Right lobe of liver (tissue), 6 donors: ENCODE results near the gene LRRC7. TPM values are rescaled to one million over a fixed set of nuclear protein-coding genes. Genes with fewer than 3 reads are reported as not detected.

Experiments used
- ATAC-seq, 4 donors: fragments of 200-7000 bp; cut with Tn5 transposase; one replicate each; pipeline ENCODE4 v1.9.1; 2020; ENCODE audit warnings: mild to moderate bottlenecking in 4 of 4, moderate library complexity in 4 of 4
- DNase-seq, 3 donors: peaks; one replicate each; pipeline ENCODE4 v3.0.0-alpha.2; 2020
- H3K27ac ChIP-seq, 3 donors: fragments of 200-600 bp; one replicate each; pipeline ENCODE4 v1.8.0; 2022
- H3K27me3 ChIP-seq, 2 donors: fragments of 200-600 bp; one replicate each; pipeline ENCODE4 v1.8.0; 2022
- H3K36me3 ChIP-seq, 4 donors: fragments of 200-600 bp; sonication (generic) in 1 of 4; one replicate each; pipeline versions ENCODE4 v1.5.1 to v1.8.0; 2017 to 2022; ENCODE audit warnings: control low read depth in 1 of 4
- H3K4me1 ChIP-seq, 4 donors: fragments of 200-600 bp; sonication (generic) in 1 of 4; one replicate each; pipeline versions ENCODE4 v1.5.1 to v1.8.0; 2017 to 2022; ENCODE audit warnings: control low read depth in 1 of 4
- H3K4me3 ChIP-seq, 3 donors: fragments of 200-600 bp; one replicate each; pipeline ENCODE4 v1.8.0; 2022
- H3K9me3 ChIP-seq, 4 donors: fragments of 200-600 bp; sonication (generic) in 1 of 4; one replicate each; pipeline versions ENCODE4 v1.5.1 to v1.8.0; 2017 to 2022; ENCODE audit warnings: control low read depth in 1 of 4
- CTCF ChIP-seq, 4 donors: fragments of 200-600 bp in 3 of 4; fragments of 450-650 bp in 1 of 4; IDR thresholded peaks; one replicate each; pipeline versions ENCODE4 v1.5.1 to v1.8.0; 2016 to 2022; ENCODE audit warnings: antibody characterized with exemption in 4 of 4, mild to moderate bottlenecking in 2 of 4
- POLR2A ChIP-seq: fragments of 450-650 bp; IDR thresholded peaks from one replicate; pipeline ENCODE4 v1.6.1; 2017; ENCODE audit warnings: antibody characterized with exemption, mild to moderate bottlenecking
- WGBS: methylation state at CpG from one replicate; pipeline ENCODE4 v1.1.6; 2018; ENCODE audit warnings: low coverage, low lambda C conversion rate; ENCODE audit not compliant: insufficient coverage; ENCODE audit errors: missing lambda C conversion rate; 5-methylcytosine and 5-hydroxymethylcytosine counted together
- intact Hi-C, 2 donors: fragments of 100-400 bp; cut with DNase I; formaldehyde crosslinking; loops; one replicate each; pipeline versions ENCODE4 v1.11.2 to v1.14.1; 2022
- total RNA-seq, 6 experiments: library from RNA; depleted of rRNA in 2 of 6; stranded (reverse); fragments of >200 nt in 2 of 6; fragmentation: NEBNext Ultra II Directional in 3 of 6; extraction: Animal tissue kit (Norgen Biotek cat#: 25700) in 3 of 6; gene quantifications; one replicate each; pipeline versions ENCODE4 v1.1.0 to v1.2.4, GENCODE V29; 2016 to 2023
- donor health status: DM: no; HTN: yes; CAD: no.
- donor health status: DM: no; HTN: no; CAD: no.
- donor health status: DM: no; HTN: no; CAD: no.
- donor health status: DM: no; HTN: yes; CAD: no.
- donor health status: DM: no; HTN: yes; CAD: no.

Gene LRRC7
- total RNA-seq, 6 experiments from 2014 or later: 0.06 to 0.66 (median 0.22) TPM

- H3K27me3 ChIP-seq: no peaks in the 10 kb centered on the region
- no peaks in the 10 kb centered on the region for H3K36me3 ChIP-seq
- 47% methylated on average over 2 of the region's 2 CpGs for WGBS
- intact Hi-C loops: no loop called here
- H3K27ac ChIP-seq: no peak overlapping the region
- H3K9me3 ChIP-seq: no peaks in the 10 kb centered on the region
- H3K4me1 ChIP-seq: no peaks in the 10 kb centered on the region
- H3K4me3 ChIP-seq: no peak overlapping the region
- DNase-seq (no peak), ATAC-seq (no peak)
- TF ChIP-seq POLR2A: no peak
- no peak for TF ChIP-seq CTCF (IDR thresholded peaks at IDR 0.05)
These were observed 129.6 kb downstream of the LRRC7 start for GRCh38 chr1:69697340-69697739.

- Histone ChIP-seq H3K36me3 (no peaks in the 10 kb centered on the region), H3K4me1 (no peaks in the 10 kb centered on the region), H3K9me3 (no peaks in the 10 kb centered on the region), H3K4me3 (no peak overlapping the region), H3K27me3 (no peaks in the 10 kb centered on the region), H3K27ac (no peak overlapping the region)
- DNase-seq (no peak), ATAC-seq (peak in 3 of 4 donors; percentile 30 to 48 (median 37))
- TF ChIP-seq POLR2A (no peak), CTCF (IDR thresholded peaks at IDR 0.05) (peak in 2 of 4 donors; percentile 9 to 17)
- 32% methylated on average over 2 of the region's 2 CpGs for WGBS
- intact Hi-C loops: no loop called here
These were observed 133.0 kb downstream of the LRRC7 start for GRCh38 chr1:69700770-69701169.

GRCh38 chr1:69702085-69702484, 134.4 kb downstream of the LRRC7 start:
- no peak for DNase-seq
- intact Hi-C loops: no loop called here
- ATAC-seq: no peak
- Histone ChIP-seq H3K27ac (no peak overlapping the region), H3K4me3 (no peak overlapping the region), H3K9me3 (no peaks in the 10 kb centered on the region), H3K36me3 (no peaks in the 10 kb centered on the region), H3K4me1 (no peaks in the 10 kb centered on the region), H3K27me3 (no peaks in the 10 kb centered on the region)
- WGBS: 38% methylated on average over 4 of the region's 4 CpGs
- no peak for TF ChIP-seq CTCF (IDR thresholded peaks at IDR 0.05)
- no peak for TF ChIP-seq POLR2A

DNA sequence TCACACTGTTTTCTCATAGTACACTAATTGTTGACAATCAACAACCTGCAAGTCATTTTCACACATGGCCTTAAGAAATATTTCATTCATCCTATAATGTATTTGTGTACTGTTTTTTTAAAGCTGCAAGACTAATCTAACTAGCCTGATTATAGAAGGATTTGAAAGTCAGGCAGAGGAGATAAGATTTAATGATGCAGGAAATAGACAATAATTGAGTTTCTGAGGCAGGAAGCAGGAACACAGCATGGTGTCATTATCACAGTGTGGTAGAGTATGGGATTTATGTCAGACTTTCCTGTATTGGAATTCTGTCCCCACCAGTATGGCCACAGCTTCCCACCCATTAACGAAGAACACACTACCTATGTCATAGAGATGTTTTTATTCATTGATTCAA, 138.8 kb downstream of the LRRC7 start:
- H3K9me3 ChIP-seq: no peaks in the 10 kb centered on the region
- 24% methylated on average over 1 of the region's 1 CpG for WGBS
- no peak overlapping the region for H3K4me3 ChIP-seq
- no peak for DNase-seq
- TF ChIP-seq POLR2A (no peak), CTCF (IDR thresholded peaks at IDR 0.05) (no peak)
- no peaks in the 10 kb centered on the region for H3K4me1 ChIP-seq
- ATAC-seq: no peak
- no peak overlapping the region for H3K27ac ChIP-seq
- intact Hi-C loops: no loop called here
- no peaks in the 10 kb centered on the region for H3K36me3 ChIP-seq
- H3K27me3 ChIP-seq: no peaks in the 10 kb centered on the region

- no peak overlapping the region for H3K4me3 ChIP-seq
- H3K4me1 ChIP-seq: no peaks in the 10 kb centered on the region
- no peaks in the 10 kb centered on the region for H3K9me3 ChIP-seq
- WGBS: 83% methylated on average over 4 of the region's 4 CpGs
- no peaks in the 10 kb centered on the region for H3K27me3 ChIP-seq
- ATAC-seq (no peak), DNase-seq (no peak)
- H3K27ac ChIP-seq: no peak overlapping the region
- TF ChIP-seq POLR2A: no peak
- no peak for TF ChIP-seq CTCF (IDR thresholded peaks at IDR 0.05)
- intact Hi-C loops: no loop called here
- no peaks in the 10 kb centered on the region for H3K36me3 ChIP-seq
These were observed 139.4 kb downstream of the LRRC7 start for GRCh38 chr1:69707103-69707502.
